ENCODE measurements around the gene ZNF23. TPM values are rescaled to one million over a fixed set of nuclear protein-coding genes. Genes with fewer than 3 reads are reported as not detected.

Gene ZNF23
- total and polyA plus RNA-seq, 5 donors = 6.7 to 8.6 (median 7.6) TPM

DNA sequence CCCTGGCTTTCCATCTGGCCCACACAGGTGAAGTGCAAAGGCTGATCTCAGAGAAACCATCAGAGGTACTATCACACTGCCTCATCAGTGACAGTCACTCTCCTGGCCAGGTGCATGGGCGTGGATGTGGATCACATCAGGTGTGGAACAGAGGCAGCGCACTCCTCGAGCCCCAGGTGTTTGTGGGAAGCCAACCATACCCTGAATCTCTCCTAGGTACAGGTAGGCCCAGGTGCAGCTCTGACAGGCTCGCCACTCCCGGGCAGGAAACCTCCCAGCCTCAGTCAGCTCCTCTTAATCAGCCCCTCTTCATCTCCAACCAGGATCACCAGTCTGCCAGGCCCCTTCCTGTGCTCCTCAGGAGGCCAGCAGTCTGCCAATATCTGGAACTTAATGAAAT, 51.9 kb downstream of the ZNF23 start:
- intact Hi-C loops (cut with DNase I) = loop anchor here in 2 of 4 donors (5.0 kb wide), 2 partner anchors 92 to 202 kb away; no protein-coding TSS in a partner anchor
- Histone ChIP-seq H3K27ac (ENCODE audit: low read length) (no peak overlapping the region), H3K4me1 (ENCODE audit: control insufficient read depth, insufficient read depth, low read length) (no peaks in the 10 kb centered on the region), H3K4me3 (ENCODE audit: low read length) (no peak overlapping the region), H3K27me3 (ENCODE audit: control insufficient read depth, insufficient read depth) (no peaks in the 10 kb centered on the region), H3K9me3 (ENCODE audit: control insufficient read depth, low read length) (no peaks in the 10 kb centered on the region)
- WGBS = 79% methylated on average over 5 of the region's 5 CpGs
- DNase-seq (no peak), ATAC-seq (no peak)

DNA sequence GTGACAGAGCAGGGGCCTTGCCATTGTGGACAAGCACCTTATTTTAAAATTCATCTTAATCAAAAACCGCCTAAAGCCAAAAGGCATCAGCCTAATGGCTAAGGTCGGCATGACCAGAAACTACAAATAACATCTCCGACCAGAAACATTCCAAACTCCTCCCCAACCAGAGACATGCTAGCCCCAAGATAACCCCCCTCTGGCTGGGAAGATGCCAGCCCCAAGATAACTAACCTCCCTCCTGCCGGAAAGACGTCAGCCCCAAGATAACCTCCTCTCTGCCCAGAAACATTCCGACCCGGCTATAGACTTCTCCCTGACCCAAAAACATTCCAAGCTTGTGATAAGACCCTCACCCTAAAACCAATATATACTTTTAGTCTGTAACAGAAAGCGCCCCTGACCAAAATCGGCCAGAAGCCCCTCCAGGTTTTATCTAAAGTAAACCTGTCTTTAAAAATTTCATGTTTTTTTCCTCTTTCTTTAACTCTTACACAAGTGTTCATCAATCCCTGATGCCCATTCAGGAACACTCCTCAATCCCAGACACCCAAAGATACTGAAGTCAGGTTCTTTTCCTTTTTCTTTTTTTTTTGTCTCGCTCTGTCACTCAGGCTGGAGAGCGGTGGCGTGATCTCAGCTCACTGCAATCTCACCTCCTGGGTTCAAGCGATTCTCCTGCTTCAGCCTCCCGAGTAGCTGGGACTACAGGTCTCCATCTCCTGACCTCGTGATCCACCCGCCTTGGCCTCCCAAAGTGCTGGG, 52.9 kb downstream of the ZNF23 start:
- 28% methylated on average over 16 of the region's 16 CpGs for WGBS
- Histone ChIP-seq H3K27ac (ENCODE audit: low read length) (no peak overlapping the region), H3K27me3 (ENCODE audit: control insufficient read depth, insufficient read depth) (no peaks in the 10 kb centered on the region), H3K4me1 (ENCODE audit: control insufficient read depth, insufficient read depth, low read length) (no peaks in the 10 kb centered on the region), H3K9me3 (ENCODE audit: control insufficient read depth, low read length) (no peaks in the 10 kb centered on the region), H3K4me3 (ENCODE audit: low read length) (no peak overlapping the region)
- ATAC-seq (peak; percentile 46 to 81), DNase-seq (peak in 2 of 3 donors; percentile 44 to 68)
- intact Hi-C loops (cut with DNase I) = no loop called here

DNA sequence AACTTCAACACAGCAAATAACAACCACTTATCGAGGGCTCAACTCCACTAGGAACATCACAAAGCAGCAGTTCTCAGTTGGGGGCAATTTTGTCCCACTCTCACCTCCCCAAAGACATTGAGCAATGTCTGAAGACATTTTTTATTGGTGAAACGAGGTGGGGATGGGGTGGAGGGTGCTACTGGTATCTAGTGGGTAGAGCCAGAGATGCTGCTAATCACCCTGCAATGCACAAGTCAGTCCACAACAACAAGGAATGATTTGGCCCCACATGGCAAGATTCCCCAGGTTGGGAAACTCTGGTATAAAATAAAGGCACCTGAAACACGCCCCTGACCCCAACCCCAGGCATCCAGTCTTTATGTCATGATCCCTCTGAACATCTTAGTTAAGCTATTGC, 53.5 kb downstream of the ZNF23 start:
- no peaks in the 10 kb centered on the region for H3K9me3 ChIP-seq (ENCODE audit: control insufficient read depth, low read length)
- ATAC-seq = no peak
- 47% methylated on average over 3 of the region's 3 CpGs for WGBS
- no peak overlapping the region for H3K27ac ChIP-seq (ENCODE audit: low read length)
- DNase-seq = no peak
- H3K4me3 ChIP-seq (ENCODE audit: low read length) = no peak overlapping the region
- intact Hi-C loops (cut with DNase I) = no loop called here
- H3K27me3 ChIP-seq (ENCODE audit: control insufficient read depth, insufficient read depth) = no peaks in the 10 kb centered on the region
- no peaks in the 10 kb centered on the region for H3K4me1 ChIP-seq (ENCODE audit: control insufficient read depth, insufficient read depth, low read length)

DNA sequence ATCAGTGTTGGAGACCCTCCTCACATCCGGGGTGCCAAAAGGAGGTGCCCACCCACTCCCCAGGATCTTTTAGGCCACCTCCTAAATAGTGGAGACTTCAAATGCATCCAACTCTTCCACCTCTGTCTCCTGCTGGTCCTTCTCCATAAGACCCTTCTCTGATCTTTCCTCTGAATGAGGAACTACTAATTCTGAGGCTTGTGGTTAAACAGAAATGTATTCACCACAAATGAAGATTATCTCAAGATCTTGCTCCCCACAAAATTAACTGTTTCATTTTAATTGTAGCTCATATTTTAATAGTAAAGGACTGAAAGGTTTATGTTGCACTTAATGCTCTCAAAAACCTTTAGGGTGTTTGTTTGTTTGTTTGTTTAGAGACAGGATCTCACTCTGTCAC, 54.3 kb downstream of the ZNF23 start:
- WGBS = 74% methylated on average over 1 of the region's 1 CpG
- no peaks in the 10 kb centered on the region for H3K27me3 ChIP-seq (ENCODE audit: control insufficient read depth, insufficient read depth)

DNA sequence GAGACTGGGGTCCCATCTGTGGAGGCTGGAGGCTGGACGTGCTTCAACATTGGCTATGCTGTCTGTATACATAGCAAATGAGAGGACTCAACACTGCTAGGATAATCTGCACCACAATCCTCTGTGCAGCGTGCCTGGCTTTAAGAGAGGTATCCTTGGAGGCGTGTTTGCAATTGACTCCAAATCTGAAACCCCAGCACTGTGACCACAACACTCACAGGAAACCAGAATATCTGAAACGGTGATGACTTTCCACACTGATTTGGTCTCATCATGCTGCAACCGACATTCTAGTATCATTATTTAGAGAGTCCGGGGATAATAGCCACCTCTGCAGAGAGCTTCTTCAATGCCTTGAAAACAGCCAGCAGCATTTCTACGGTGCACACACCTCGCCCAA, 55.3 kb downstream of the ZNF23 start:
- Histone ChIP-seq H3K4me3 (ENCODE audit: low read length) (no peak overlapping the region), H3K27ac (ENCODE audit: low read length) (no peak overlapping the region), H3K9me3 (ENCODE audit: control insufficient read depth, low read length) (no peaks in the 10 kb centered on the region), H3K4me1 (ENCODE audit: control insufficient read depth, insufficient read depth, low read length) (no peaks in the 10 kb centered on the region), H3K27me3 (ENCODE audit: control insufficient read depth, insufficient read depth) (no peaks in the 10 kb centered on the region)
- 61% methylated on average over 8 of the region's 8 CpGs for WGBS
- intact Hi-C loops (cut with DNase I) = no loop called here
- DNase-seq (no peak), ATAC-seq (no peak)

More for the DNA sequence above, 54.3 kb downstream of the ZNF23 start:
- DNase-seq (no peak), ATAC-seq (no peak)
- no peak overlapping the region for H3K4me3 ChIP-seq (ENCODE audit: low read length)
- H3K9me3 ChIP-seq (ENCODE audit: control insufficient read depth, low read length) = no peaks in the 10 kb centered on the region
- H3K27ac ChIP-seq (ENCODE audit: low read length) = no peak overlapping the region
- no peaks in the 10 kb centered on the region for H3K4me1 ChIP-seq (ENCODE audit: control insufficient read depth, insufficient read depth, low read length)
- intact Hi-C loops (cut with DNase I) = no loop called here

DNA sequence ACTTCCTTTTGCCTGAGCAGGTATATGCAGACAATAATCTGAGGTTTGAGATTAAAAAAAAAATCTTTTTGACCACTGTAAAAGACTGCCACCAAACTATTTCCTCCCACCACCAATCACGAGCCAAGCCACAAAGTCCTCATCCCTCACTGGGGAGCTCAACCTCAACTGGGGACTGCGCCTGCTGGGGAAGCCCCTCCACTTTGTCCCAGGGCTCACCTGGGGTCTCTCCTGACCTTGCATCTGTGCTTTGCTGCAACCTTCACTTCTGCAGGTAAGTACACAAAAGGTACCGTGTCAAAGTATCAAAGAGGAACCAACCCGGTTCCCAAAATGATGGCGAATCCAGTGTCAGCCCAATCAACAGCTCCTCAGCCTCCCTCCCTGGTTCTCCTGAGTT, 55.7 kb downstream of the ZNF23 start:
- no peaks in the 10 kb centered on the region for H3K9me3 ChIP-seq (ENCODE audit: control insufficient read depth, low read length)
- no peak overlapping the region for H3K4me3 ChIP-seq (ENCODE audit: low read length)
- no peak overlapping the region for H3K27ac ChIP-seq (ENCODE audit: low read length)
- H3K27me3 ChIP-seq (ENCODE audit: control insufficient read depth, insufficient read depth) = no peaks in the 10 kb centered on the region
- ATAC-seq (no peak), DNase-seq (no peak)
- WGBS = 82% methylated on average over 5 of the region's 5 CpGs
- H3K4me1 ChIP-seq (ENCODE audit: control insufficient read depth, insufficient read depth, low read length) = no peaks in the 10 kb centered on the region
- intact Hi-C loops (cut with DNase I) = no loop called here

DNA sequence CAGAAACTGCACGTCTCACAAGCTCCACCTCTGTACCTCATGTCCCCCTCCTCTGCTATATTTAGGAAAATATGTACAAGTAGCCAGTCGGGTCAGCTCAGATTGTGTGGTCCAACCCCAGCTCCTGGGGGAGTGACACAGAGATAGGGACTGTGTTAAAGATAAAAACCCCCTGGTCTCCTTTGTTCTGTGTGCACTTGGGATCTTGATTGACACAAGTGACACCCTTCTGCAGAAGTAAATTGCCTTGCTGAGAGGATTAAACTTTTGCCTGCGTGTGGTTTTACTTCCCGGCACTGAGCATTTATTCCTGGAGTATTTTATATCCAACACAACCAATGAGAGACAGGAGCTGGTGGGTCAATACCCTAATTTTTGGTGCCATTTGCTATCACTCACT, 57.7 kb downstream of the ZNF23 start:
- no peak for DNase-seq
- Histone ChIP-seq H3K27me3 (ENCODE audit: control insufficient read depth, insufficient read depth) (no peaks in the 10 kb centered on the region), H3K4me1 (ENCODE audit: control insufficient read depth, insufficient read depth, low read length) (no peaks in the 10 kb centered on the region), H3K4me3 (ENCODE audit: low read length) (no peak overlapping the region), H3K9me3 (ENCODE audit: control insufficient read depth, low read length) (no peaks in the 10 kb centered on the region), H3K27ac (ENCODE audit: low read length) (no peak overlapping the region)
- intact Hi-C loops (cut with DNase I) = no loop called here
- 77% methylated on average over 4 of the region's 4 CpGs for WGBS
- ATAC-seq = no peak

DNA sequence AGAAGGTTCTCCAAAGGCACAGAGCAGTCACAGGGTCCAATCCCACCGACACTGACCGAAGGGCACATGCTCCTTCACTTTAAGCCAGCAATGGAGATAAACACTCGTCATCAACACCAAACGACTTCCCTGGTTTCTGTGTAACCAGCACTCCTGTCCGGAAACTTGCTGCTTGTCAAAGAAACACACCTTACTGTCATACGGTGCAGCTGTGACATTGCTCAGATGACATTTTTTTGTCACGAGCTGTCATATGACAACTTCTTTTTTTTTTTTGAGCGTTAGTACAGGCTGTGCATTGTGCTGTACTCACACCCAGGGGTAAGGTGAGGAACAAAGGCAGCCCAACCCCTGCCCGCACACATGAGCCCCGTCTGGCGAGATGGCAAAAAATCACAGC, 59.4 kb downstream of the ZNF23 start:
- Histone ChIP-seq H3K27me3 (ENCODE audit: control insufficient read depth, insufficient read depth) (no peaks in the 10 kb centered on the region), H3K9me3 (ENCODE audit: control insufficient read depth, low read length) (no peaks in the 10 kb centered on the region), H3K4me3 (ENCODE audit: low read length) (no peak overlapping the region), H3K4me1 (ENCODE audit: control insufficient read depth, insufficient read depth, low read length) (no peaks in the 10 kb centered on the region), H3K27ac (ENCODE audit: low read length) (no peak overlapping the region)
- intact Hi-C loops (cut with DNase I) = no loop called here
- ATAC-seq (no peak), DNase-seq (no peak)
- 49% methylated on average over 11 of the region's 11 CpGs for WGBS

DNA sequence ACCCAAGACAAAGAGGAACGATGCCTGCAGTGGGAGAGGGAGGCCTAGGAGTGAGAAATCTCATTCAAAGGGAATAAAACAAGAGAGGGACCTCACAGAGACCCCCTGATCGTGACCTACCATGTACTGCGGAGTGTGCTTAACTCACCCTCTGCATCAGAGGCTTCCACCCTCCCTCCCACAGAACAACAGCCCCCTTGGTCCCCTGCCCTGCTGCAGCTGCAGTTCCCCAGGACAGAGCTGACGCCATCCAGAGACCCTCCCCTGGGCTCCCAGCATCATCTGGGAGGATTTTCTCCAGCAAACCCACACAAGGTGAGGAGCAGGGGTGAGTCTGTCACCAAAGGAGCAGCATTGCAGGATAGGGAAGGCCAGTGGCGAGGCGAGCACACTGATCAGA, 60.0 kb downstream of the ZNF23 start:
- no peak for DNase-seq
- 67% methylated on average over 6 of the region's 6 CpGs for WGBS
- no peak overlapping the region for H3K4me3 ChIP-seq (ENCODE audit: low read length)
- no peak for ATAC-seq
- intact Hi-C loops (cut with DNase I) = no loop called here
- no peaks in the 10 kb centered on the region for H3K9me3 ChIP-seq (ENCODE audit: control insufficient read depth, low read length)
- H3K27ac ChIP-seq (ENCODE audit: low read length) = no peak overlapping the region
- no peaks in the 10 kb centered on the region for H3K4me1 ChIP-seq (ENCODE audit: control insufficient read depth, insufficient read depth, low read length)
- no peaks in the 10 kb centered on the region for H3K27me3 ChIP-seq (ENCODE audit: control insufficient read depth, insufficient read depth)

DNA sequence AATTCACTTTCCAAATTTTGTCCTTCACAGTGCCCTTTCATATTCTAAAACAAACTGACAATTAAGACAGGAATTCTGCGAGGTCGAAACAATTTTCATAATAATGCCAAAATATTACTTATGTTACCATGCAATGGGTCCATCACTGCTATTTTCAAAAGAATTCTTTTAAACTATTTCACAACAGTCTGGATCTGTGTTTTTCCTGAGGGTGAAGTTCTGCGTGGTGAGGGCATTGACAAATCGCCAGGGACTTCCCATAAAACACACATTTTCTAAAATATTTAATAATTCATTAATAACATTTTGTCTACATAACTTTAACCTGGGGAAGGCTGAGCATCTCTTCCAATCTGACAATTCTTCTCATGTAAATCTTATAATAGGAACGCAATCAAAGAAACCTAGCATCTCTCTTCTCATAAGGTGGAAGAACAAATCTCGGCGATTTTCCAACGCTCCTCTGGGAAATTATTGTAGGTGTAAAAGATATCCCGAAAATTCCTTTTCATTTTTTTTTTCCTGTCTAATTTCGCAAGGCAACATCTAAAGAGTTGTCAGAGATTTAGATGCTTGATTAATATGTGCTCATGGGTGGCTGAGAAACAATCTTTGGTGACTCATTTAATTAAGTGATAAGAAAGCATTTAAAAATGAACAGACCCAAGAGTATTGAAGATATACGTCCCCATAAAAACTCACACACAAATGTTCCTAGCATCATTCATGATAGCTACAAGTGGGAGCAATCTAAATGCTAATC, 62.1 kb downstream of the ZNF23 start:
- DNase-seq (no peak), ATAC-seq (no peak)
- WGBS = 79% methylated on average over 11 of the region's 11 CpGs
- H3K4me3 ChIP-seq (ENCODE audit: low read length) = no peak overlapping the region
- no peaks in the 10 kb centered on the region for H3K27me3 ChIP-seq (ENCODE audit: control insufficient read depth, insufficient read depth)
- H3K9me3 ChIP-seq (ENCODE audit: control insufficient read depth, low read length) = no peaks in the 10 kb centered on the region
- H3K27ac ChIP-seq (ENCODE audit: low read length) = no peak overlapping the region
- intact Hi-C loops (cut with DNase I) = no loop called here
- H3K4me1 ChIP-seq (ENCODE audit: control insufficient read depth, insufficient read depth, low read length) = no peaks in the 10 kb centered on the region
